Gastroesophageal sphincter (tissue), 4 donors: ENCODE measurements around the gene SOD2. TPM values are rescaled to one million over a fixed set of nuclear protein-coding genes. Genes with fewer than 3 reads are reported as not detected.

Experiments
- ATAC-seq: fragments of 150-250 bp; one replicate; pipeline ENCODE4 v1.9.1; 2016; ENCODE audit warnings: mild to moderate bottlenecking, moderate library complexity
- H3K27ac ChIP-seq, 4 donors: fragments of 200-600 bp; sonication (generic) in 3 of 4; 1 replicate in 3 of 4; 2 replicates in 1 of 4; pipeline ENCODE4 v1.5.1; 2016 to 2019
- H3K27me3 ChIP-seq: fragments of 200-600 bp; sonication (generic); one replicate; pipeline ENCODE4 v1.5.1; 2019
- H3K36me3 ChIP-seq, 2 donors: fragments of 200-600 bp; sonication (generic); one replicate each; pipeline ENCODE4 v1.5.1; 2019; ENCODE audit warnings: control low read depth in 1 of 2
- H3K4me1 ChIP-seq, 3 donors: fragments of 200-600 bp; sonication (generic); 1 replicate in 2 of 3; 2 replicates in 1 of 3; pipeline ENCODE4 v1.5.1; 2016 to 2019; ENCODE audit warnings: control low read depth in 2 of 3
- H3K4me3 ChIP-seq, 2 donors: fragments of 200-600 bp; sonication (generic); one replicate each; pipeline ENCODE4 v1.5.1; 2019; ENCODE audit warnings: mild to moderate bottlenecking in 1 of 2, moderate library complexity in 1 of 2
- H3K9me3 ChIP-seq, 3 donors: fragments of 200-600 bp; sonication (generic); one replicate each; pipeline ENCODE4 v1.5.1; 2017 to 2019; ENCODE audit warnings: control low read depth in 2 of 3
- CTCF ChIP-seq, 4 experiments: fragments of 200-600 bp in 2 of 4; fragments of 450-650 bp in 2 of 4; sonication (generic) in 1 of 4; IDR thresholded peaks; one replicate each; pipeline ENCODE4 v1.5.1; 2017 to 2019; ENCODE audit warnings: antibody characterized with exemption in 4 of 4, mild to moderate bottlenecking in 2 of 4, moderate library complexity in 2 of 4
- EP300 ChIP-seq: sonication (generic); formaldehyde crosslinking; IDR thresholded peaks from one replicate; pipeline ENCODE4 v1.6.1; 2017; ENCODE audit warnings: antibody characterized with exemption, mild to moderate bottlenecking
- POLR2A ChIP-seq, 2 donors: fragments of 450-650 bp; IDR thresholded peaks; one replicate each; pipeline ENCODE4 v1.6.1; 2017; ENCODE audit warnings: antibody characterized with exemption in 2 of 2, mild to moderate bottlenecking in 2 of 2, moderate library complexity in 1 of 2
- POLR2AphosphoS5 ChIP-seq: sonication (generic); formaldehyde crosslinking; IDR thresholded peaks from one replicate; pipeline ENCODE4 v1.6.1; 2017; ENCODE audit warnings: antibody characterized with exemption
- WGBS, 2 donors: methylation state at CpG; one replicate each; pipeline ENCODE4 v1.1.5; 2018; ENCODE audit warnings: low coverage in 1 of 2; 5-methylcytosine and 5-hydroxymethylcytosine counted together
- total RNA-seq, 4 donors: library from RNA; depleted of rRNA; stranded (reverse); fragments of >200 nt; gene quantifications; one replicate each; pipeline ENCODE4 v1.1.0, GENCODE V29; 2016

Gene SOD2
- total RNA-seq, 4 donors from 2014 or later = 256 to 921 (median 488) TPM

DNA sequence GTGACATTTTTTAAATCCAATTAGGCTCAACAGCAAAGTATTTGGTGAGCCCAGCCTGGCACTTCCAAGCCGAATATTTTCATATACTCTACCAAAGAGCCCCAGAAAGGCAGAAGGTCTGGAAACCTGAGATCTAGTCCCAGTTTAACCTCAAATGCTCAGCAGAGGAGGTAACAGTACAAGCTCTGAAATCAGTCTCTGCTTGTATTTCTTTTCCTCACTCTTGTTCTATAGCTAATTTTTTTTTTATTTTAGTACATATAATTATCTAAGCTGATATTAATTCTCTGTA lies 9.1 kb downstream of the SOD2 start:
- WGBS, 2 donors = 60 to 83% methylated on average over 1 of the region's 1 CpG
- no peaks in the 10 kb centered on the region for H3K27me3 ChIP-seq
- no peak overlapping the region for H3K27ac ChIP-seq
- H3K4me1 ChIP-seq = peaks cover 2 to 96% (median 3%) of the 10 kb centered on the region in 3 donors
- H3K9me3 ChIP-seq = no peaks in the 10 kb centered on the region
- H3K36me3 ChIP-seq = peaks cover 0 to 90% of the 10 kb centered on the region in 2 donors
- no peak for ATAC-seq
- no peak overlapping the region for H3K4me3 ChIP-seq
- TF ChIP-seq POLR2AphosphoS5 = no peak
- TF ChIP-seq EP300 = no peak
- TF ChIP-seq CTCF (IDR thresholded peaks at IDR 0.05) = no peak
- TF ChIP-seq POLR2A (IDR thresholded peaks at IDR 0.05) = no peak

- H3K4me3 ChIP-seq = no peak overlapping the region
- peaks cover 0 to 87% (median 2%) of the 10 kb centered on the region in 3 donors for H3K4me1 ChIP-seq
- H3K27me3 ChIP-seq = no peaks in the 10 kb centered on the region
- no peak overlapping the region for H3K27ac ChIP-seq
- H3K36me3 ChIP-seq = peaks cover under 1 to 90% of the 10 kb centered on the region in 2 donors
- 100% methylated on average over 1 of the region's 1 CpG; no CpG with 5 or more reads in 1 of the 2 donors for WGBS, 2 donors
- H3K9me3 ChIP-seq = no peaks in the 10 kb centered on the region
- TF ChIP-seq CTCF (IDR thresholded peaks at IDR 0.05) (no peak), EP300 (no peak), POLR2A (IDR thresholded peaks at IDR 0.05) (no peak), POLR2AphosphoS5 (no peak)
- no peak for ATAC-seq
Measured at GRCh38 chr6:159682810-159683209, 10.2 kb downstream of the SOD2 start.

DNA sequence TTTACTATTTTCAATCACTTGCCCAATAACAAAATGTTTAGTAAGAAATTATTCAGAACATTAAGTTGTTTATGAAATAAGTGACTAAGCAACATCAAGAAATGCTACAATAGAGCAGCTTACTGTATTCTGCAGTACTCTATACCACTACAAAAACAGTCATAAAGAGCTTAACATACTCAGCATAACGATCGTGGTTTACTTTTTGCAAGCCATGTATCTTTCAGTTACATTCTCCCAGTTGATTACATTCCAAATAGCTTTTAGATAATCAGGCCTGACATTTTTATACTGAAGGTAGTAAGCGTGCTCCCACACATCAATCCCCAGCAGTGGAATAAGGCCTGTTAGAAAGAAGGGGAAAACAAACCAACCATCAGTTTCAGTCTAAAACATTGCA lies 10.7 kb downstream of the SOD2 start:
- no peaks in the 10 kb centered on the region for H3K27me3 ChIP-seq
- peak; percentile 10 for TF ChIP-seq POLR2AphosphoS5
- TF ChIP-seq EP300 = no peak
- TF ChIP-seq POLR2A (IDR thresholded peaks at IDR 0.05) = no peak
- H3K36me3 ChIP-seq = peaks cover 4 to 90% of the 10 kb centered on the region in 2 donors
- no peak overlapping the region for H3K4me3 ChIP-seq
- ATAC-seq = no peak
- no peak overlapping the region for H3K27ac ChIP-seq
- no peaks in the 10 kb centered on the region for H3K9me3 ChIP-seq
- WGBS, 2 donors = 46 to 60% methylated on average over 3 of the region's 3 CpGs
- H3K4me1 ChIP-seq = peaks cover 0 to 82% (median 2%) of the 10 kb centered on the region in 3 donors

GRCh38 chr6:159681191-159681880 lies 11.7 kb downstream of the SOD2 start:
- no peak for ATAC-seq
- Histone ChIP-seq H3K4me1 (peaks cover 0 to 79% (median 2%) of the 10 kb centered on the region in 3 donors), H3K27ac (peak overlapping the region in 2 of 4 donors; percentile 8 to 37), H3K9me3 (no peaks in the 10 kb centered on the region), H3K27me3 (no peaks in the 10 kb centered on the region), H3K4me3 (no peak overlapping the region), H3K36me3 (peaks cover 4 to 81% of the 10 kb centered on the region in 2 donors)
- TF ChIP-seq POLR2AphosphoS5 (peak; percentile 23), POLR2A (IDR thresholded peaks at IDR 0.05) (no peak)
- 86 to 89% methylated on average over 9 to 10 of the region's 10 CpGs for WGBS, 2 donors

- Histone ChIP-seq H3K4me3 (no peak overlapping the region), H3K27me3 (no peaks in the 10 kb centered on the region), H3K36me3 (peaks cover 4 to 69% of the 10 kb centered on the region in 2 donors), H3K4me1 (peaks cover 0 to 68% (median 2%) of the 10 kb centered on the region in 3 donors), H3K27ac (peak overlapping the region in 3 of 4 donors; percentile 46 to 61 (median 59)), H3K9me3 (no peaks in the 10 kb centered on the region)
- TF ChIP-seq POLR2AphosphoS5 = no peak
- TF ChIP-seq POLR2A (IDR thresholded peaks at IDR 0.05) = no peak
- TF ChIP-seq CTCF (IDR thresholded peaks at IDR 0.05) = no peak
- TF ChIP-seq EP300 = no peak
- WGBS, 2 donors = 37 to 44% methylated on average over 3 of the region's 3 CpGs
- ATAC-seq = no peak
Measured at GRCh38 chr6:159680104-159680503, 12.9 kb downstream of the SOD2 start.
